Inferior parietal cortex (tissue), 1 donor: Measurements from ENCODE around the gene TCF4.
A peak's percentile ranks its signal among the peaks of the same experiment; 100 is the strongest.

Experiments used
- DNase-seq: peaks from one replicate; pipeline ENCODE4 v3.0.0-alpha.2; 2016; ENCODE audit errors: extremely low spot score

The TCF4 gene

DNA sequence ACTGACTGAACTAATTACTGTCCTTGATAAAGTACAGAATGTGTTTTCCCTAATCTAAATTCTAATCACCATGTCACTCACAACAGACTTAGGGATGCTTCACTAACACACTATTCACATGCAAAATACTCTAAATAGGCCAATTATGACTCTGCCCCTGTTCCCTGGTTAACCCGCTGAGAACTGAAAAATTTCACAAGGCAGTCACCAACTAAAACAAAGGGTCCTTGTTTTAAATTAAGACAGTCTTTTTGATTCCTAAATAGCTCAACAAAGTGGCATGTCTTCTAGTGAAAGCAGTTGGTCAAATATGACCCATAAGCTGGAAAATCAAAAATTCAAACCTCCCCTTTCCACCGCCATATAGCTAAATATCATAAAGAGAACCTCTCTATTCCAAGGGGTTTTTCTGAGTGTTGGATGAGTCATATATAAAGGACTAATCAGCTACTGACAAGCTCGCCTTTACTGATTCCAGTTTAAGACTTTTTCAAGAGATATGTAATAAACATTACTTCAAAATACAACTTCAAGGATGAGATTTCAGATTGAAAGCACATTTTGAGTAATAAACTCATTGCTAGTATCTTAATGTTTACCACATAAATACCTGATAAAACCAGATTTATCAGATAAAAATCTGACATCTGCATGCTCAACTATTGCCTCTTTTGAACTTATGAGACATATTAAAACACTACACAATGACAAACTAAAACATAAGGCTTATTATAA lies 235.8 kb downstream of the TCF4 start:
- no peak for DNase-seq

GRCh38 chr18:55351241-55351691 lies 236.7 kb downstream of the TCF4 start:
- no peak for DNase-seq

GRCh38 chr18:55349685-55350084 lies 238.3 kb downstream of the TCF4 start:
- peak; percentile 47 for DNase-seq

GRCh38 chr18:55346961-55347740 lies 240.8 kb downstream of the TCF4 start:
- peak; percentile 73 for DNase-seq

DNA sequence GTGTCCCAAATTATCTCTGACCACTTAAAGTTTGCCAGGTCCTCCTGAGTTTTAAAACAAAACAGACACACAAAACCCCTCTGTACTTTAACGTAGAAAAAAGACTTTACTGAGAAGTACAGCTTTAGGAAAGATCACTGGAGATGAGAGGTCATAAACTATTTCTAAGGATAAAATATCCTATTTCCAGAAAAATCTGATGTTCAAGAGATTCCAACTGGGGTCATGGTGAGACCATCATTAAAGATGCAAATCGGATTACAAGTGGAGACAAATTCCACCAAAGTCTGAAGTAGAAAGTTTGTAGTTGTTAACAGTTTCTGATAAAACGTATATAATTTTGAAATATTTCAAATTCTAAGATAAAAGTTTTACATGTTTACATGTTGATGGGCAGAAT lies 241.6 kb downstream of the TCF4 start:
- DNase-seq, result peak; percentile 43

DNA sequence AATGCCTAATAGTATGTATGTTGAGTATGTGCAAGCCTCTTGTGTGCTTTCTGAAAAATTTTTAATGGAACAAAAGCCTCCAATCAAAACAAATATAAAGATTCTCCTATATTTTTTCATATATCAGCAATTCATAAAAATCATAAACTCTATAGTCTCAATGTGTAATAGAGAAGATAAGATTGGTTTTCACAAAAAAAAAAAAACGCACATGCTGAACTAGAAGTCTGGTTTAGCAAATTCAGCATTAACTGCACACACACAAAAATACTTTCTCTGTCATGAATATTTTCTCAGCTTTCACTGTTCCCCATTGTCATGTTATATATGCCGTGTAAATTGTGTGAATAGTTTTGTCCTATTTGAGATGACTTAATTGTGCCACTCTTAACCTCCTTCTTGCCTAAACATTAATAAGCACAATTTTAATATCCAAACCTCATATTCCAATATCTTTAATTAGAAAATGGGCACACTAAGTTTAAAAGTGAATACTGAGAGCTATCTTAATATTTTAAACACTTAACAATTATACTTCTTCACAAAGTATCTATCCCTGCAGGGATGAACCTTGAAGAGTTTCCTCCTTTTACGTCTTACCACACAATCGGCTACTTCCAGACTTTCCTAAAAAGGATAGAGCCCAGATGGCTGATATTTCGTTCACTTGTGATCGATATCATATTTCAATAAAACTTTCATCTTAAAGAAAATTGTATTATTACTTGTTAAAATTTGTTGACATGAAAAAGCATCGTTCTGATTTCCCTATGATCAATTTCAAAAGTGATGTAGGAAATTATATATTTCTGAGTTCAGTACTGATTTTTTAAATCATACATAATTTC lies 242.7 kb downstream of the TCF4 start:
- peak; percentile 52 for DNase-seq

DNA sequence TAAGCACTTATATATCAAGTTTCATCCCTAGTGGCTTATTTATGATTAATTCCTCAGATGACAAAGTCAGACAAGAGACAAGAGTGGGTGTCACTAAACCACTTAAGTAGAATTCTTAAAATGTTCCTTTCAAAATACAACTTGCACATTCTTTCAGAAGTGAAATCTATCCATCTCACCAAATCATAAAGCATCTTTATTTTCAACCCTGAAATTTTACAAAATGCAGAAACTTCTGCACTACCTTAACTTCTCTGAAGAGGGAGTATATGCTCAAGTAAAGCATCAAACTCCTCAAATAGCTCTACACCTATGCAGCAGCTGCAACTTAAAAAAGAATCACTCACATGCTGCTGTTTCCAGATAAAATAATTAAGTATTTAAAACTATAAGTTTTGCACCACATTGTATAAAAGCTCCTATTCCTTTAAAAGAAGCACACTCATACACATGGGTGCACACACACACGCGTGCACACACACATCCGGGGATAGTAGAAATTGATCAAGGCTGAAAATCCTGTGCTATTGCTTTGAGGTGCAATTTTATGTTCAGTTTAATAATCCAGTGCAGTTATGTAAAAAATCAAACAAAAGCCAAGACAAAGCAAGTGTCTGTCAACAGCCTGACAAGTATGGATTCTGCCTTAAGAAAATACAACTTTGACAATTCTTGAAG lies 244.5 kb downstream of the TCF4 start:
- peak; percentile 75 for DNase-seq

DNA sequence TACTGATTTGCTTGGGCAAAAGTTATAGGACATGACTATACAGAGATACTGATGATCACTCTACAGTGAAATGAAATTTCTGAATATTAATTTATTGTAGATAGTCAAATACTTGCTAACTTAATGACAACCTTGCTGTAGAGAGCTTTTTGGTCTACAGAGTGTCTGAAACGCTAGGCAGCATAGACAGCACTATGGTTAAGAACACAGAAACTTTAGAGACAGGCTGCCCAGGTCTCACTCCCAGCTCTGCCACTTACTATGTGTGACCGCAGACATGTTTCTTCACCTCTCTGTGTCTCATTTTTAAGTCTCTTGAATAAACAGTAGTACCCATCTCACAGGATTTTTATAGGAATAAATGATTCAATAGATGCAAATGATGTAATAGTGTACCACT lies 247.0 kb downstream of the TCF4 start:
- DNase-seq, result no peak

DNA sequence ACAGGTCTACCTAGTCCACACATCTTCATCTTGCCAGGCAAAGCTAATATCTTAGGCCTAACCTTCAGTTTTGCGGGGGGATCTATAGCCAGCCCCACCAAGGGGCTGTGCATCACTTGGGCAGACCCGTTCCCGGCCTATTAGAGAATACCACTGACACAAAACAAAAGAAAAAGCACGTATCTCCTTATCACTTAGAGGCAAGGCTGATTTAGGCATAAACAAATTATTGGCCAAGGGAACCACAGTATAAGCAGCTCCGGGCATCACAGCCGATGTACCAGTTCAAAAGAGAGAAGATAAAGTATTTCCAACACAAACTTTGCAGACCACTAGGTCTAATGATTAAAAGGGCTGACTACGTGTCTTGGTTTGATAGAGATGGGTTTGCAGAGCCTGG lies 248.0 kb downstream of the TCF4 start:
- peak; percentile 32 for DNase-seq

- no peak for DNase-seq
Observed at GRCh38 chr18:55338978-55339650, 248.9 kb downstream of the TCF4 start.

DNA sequence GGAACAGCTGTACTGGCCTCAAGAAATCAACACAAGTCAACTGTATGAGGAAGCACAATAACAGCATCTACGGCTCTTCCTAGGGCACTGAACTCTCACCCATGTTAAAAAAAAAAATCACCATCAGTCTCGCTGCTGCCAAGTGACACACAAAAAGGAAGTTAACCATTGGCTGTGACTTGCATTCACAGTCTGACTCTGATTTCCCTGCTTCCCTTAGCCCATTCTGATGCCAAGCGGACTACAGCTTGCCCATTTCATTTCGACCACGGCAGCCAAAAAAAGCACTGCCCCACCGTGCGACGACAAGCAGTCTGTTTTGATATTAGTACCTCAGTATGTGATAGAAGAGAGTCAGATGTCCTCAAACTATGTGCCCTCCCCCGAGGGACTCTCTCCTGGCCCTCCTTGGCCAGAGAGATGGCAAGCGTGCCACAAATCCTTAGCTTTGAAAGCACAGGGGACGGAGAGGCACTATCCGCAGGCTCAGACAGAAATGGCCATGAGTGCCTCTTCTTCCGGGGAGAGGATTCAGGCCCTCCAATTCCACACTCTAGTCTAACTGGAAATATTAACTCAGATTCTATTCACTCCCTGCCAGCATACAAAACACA lies 250.0 kb downstream of the TCF4 start:
- no peak for DNase-seq

GRCh38 chr18:55337138-55337537 lies 250.9 kb downstream of the TCF4 start:
- no peak for DNase-seq

DNA sequence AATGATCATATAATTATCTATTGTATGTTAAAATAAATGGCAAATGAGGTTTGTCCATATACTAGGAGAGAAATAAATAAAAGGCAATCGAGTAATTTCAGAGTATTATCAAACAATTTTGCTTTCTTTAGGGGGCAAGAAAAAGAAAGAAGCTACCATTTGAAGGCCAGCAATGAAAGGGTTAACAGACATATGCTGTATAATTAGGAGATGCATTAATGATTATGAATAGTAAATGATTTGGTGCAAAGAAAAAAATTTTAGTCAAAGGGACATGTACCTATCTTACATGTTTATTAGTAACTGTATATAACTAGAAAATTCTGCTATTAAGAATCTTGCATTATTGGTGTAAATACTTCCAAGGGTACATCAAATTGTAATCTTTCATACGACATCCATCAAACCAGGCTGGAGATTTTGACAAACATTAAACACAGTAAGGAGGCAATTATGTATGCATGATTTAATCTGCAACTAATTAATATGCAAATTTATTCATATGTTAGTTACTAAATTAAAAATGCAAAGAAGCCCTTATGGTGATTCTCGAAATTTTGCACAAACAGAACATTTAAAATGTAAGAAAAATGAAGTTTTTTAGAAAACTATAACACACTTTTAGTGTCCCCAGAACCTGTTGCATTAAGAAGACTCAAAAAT lies 251.4 kb downstream of the TCF4 start:
- DNase-seq, result no peak

DNA sequence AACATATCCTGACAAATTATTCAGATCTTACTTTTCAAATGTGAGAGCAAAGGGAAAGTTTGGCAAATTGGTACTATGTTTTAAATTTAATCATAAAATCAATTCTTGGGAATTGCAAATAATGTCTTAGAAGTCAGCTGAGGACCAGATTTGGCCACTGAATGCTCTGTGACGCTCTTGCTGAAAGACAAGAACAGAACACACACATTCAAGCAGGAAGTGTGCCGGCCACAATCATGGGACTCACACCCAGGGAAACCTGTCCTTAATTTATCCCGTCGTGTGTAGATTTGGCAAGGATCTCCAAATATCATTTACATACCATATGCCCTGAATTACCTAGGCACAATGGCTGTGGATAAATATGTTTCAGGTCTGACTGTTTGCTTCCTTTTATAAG lies 253.1 kb downstream of the TCF4 start:
- DNase-seq, result no peak

DNA sequence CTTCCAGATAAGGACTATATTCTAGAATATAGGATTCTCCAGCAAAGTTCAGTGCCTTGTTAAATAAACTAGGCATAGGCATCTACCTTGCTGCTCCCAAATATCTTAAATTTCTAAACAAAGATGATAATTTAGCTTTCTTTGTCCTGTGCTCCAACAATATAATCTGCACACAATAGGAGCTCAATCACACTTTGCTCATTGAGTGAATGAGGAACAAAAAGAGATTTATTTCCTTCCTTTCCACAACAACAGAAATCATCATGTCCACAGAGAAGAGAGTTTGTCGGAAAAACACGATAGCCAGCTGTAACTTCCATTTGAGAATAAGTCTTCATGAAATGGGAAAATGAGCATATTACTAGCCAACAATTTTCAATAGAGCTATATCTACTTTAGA lies 256.7 kb downstream of the TCF4 start:
- DNase-seq, result no peak

- no peak for DNase-seq
Observed at GRCh38 chr18:55328301-55328700, 259.7 kb downstream of the TCF4 start.

GRCh38 chr18:55327454-55327853 lies 260.5 kb downstream of the TCF4 start:
- DNase-seq, result no peak

- no peak for DNase-seq
Observed at GRCh38 chr18:55326134-55326533, 261.9 kb downstream of the TCF4 start.

GRCh38 chr18:55324166-55324565 lies 263.8 kb downstream of the TCF4 start:
- no peak for DNase-seq
